C4-2B (cell line): Measurements from ENCODE around the gene NIM1K.

ENCODE experiments used
- ZFX ChIP-seq: fragments of 450-650 bp; IDR thresholded peaks from 2 replicates; pipeline ENCODE4 v1.6.1; 2017
- TF ChIP-seq, protein P1 (sequence below): fragments of 450-650 bp; conservative IDR thresholded peaks from 2 replicates; pipeline ENCODE4 v1.5.1; 2017; ENCODE audit warnings: mild to moderate bottlenecking

DNA sequence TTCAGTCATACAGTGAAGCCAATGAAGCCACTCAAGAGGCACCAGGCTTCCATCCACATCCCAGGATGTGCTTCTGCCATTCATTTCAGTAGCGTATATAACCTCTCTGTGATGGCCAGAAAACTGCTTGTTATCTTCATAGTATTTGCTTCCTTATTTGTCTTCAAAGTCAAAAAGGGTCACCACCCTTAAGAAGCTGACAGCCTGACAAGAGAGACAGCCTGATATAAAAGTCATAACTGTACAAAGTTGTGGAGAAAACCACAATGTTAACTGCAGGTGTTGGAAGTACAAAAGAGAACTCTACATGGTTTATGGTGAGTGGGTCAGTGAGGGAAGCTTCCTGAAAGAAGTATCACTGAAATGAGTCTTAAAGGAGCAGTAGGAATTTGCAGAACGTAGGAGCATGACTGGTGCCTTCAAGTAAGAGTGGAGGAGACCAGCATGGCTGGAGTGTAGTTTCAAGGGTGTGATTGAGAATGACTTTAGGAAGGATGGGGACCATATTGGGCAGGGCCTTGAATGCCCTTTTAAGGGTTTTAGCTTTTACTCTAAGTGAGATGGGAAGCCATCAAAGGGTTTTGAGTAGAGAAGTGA is 33.7 kb downstream of the NIM1K start:
- TF ChIP-seq, protein P1, sequence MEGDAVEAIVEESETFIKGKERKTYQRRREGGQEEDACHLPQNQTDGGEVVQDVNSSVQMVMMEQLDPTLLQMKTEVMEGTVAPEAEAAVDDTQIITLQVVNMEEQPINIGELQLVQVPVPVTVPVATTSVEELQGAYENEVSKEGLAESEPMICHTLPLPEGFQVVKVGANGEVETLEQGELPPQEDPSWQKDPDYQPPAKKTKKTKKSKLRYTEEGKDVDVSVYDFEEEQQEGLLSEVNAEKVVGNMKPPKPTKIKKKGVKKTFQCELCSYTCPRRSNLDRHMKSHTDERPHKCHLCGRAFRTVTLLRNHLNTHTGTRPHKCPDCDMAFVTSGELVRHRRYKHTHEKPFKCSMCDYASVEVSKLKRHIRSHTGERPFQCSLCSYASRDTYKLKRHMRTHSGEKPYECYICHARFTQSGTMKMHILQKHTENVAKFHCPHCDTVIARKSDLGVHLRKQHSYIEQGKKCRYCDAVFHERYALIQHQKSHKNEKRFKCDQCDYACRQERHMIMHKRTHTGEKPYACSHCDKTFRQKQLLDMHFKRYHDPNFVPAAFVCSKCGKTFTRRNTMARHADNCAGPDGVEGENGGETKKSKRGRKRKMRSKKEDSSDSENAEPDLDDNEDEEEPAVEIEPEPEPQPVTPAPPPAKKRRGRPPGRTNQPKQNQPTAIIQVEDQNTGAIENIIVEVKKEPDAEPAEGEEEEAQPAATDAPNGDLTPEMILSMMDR = no peak
- no peak for TF ChIP-seq ZFX
